Measurements from ENCODE around the gene NUP88.

DNA sequence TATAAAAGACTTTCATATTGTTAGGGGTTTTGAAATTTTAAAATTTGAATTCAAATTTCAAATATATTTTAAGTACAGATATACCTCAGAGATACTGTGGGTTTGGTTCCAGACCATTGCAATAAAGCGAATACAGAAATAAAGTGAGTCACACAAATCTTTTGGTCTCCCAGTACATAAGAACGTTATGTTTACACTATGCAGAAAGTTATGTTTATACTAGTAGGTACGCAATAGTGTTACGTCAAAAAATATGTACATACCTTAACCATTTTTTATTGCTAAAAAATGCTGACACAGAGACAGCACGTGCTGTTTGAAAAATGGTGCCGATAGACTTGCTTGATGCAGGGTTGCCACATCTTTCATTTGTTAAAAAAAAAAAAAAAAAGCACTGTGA lies 19.7 kb downstream of the NUP88 start:
- TF ChIP-seq, protein P1, sequence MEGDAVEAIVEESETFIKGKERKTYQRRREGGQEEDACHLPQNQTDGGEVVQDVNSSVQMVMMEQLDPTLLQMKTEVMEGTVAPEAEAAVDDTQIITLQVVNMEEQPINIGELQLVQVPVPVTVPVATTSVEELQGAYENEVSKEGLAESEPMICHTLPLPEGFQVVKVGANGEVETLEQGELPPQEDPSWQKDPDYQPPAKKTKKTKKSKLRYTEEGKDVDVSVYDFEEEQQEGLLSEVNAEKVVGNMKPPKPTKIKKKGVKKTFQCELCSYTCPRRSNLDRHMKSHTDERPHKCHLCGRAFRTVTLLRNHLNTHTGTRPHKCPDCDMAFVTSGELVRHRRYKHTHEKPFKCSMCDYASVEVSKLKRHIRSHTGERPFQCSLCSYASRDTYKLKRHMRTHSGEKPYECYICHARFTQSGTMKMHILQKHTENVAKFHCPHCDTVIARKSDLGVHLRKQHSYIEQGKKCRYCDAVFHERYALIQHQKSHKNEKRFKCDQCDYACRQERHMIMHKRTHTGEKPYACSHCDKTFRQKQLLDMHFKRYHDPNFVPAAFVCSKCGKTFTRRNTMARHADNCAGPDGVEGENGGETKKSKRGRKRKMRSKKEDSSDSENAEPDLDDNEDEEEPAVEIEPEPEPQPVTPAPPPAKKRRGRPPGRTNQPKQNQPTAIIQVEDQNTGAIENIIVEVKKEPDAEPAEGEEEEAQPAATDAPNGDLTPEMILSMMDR (conservative IDR thresholded peaks at IDR 0.05 in 1 of 2, IDR thresholded peaks at IDR 0.05 in 1 of 2; ENCODE audit: low read depth in 1 of 2, low read length in 2 of 2) = no peak
- TF ChIP-seq EZH2 (IDR thresholded peaks at IDR 0.05; ENCODE audit: low read length, missing control alignments) = no peak

Measured in fibroblast of lung (primary cell).